Iris pigment epithelial cell (primary cell): Measurements from ENCODE around the gene ARHGEF2.

Experiments used
- DNase-seq: peaks from one replicate; pipeline ENCODE4 v3.0.0-alpha.2; 2011; ENCODE audit warnings: low read depth

Gene ARHGEF2

GRCh38 chr1:155911156-155912055, 66.9 kb downstream of the ARHGEF2 start, which contains the start of gene RIT1:
RIT1 (minus strand) TSS chr1:155911349; CDS start chr1:155910761, 588 bp downstream.
- peak; percentile 77 for DNase-seq

- peak; percentile 44 for DNase-seq
These were observed 67.7 kb downstream of the ARHGEF2 start for GRCh38 chr1:155910621-155911121.

- peak; percentile 69 for DNase-seq
These were observed 68.5 kb downstream of the ARHGEF2 start for GRCh38 chr1:155909894-155910293.

- DNase-seq, result no peak
These were observed 74.1 kb downstream of the ARHGEF2 start for GRCh38 chr1:155904261-155904660.

GRCh38 chr1:155900161-155900560, 78.2 kb downstream of the ARHGEF2 start:
- DNase-seq, result no peak

- no peak for DNase-seq
These were observed 78.7 kb downstream of the ARHGEF2 start for GRCh38 chr1:155899683-155900082.

GRCh38 chr1:155898888-155899287, 79.5 kb downstream of the ARHGEF2 start:
- no peak for DNase-seq

GRCh38 chr1:155897746-155898145, 80.6 kb downstream of the ARHGEF2 start:
- DNase-seq, result no peak
